Neural cell (in vitro differentiated cells): ENCODE data around the gene SLC5A5. TPM values are rescaled to one million over a fixed set of nuclear protein-coding genes. Genes with fewer than 3 reads are reported as not detected.
A peak's percentile ranks its signal among the peaks of the same experiment; 100 is the strongest.

Experiments used
- H2AFZ ChIP-seq: fragments of 200-600, 300-800 bp; sonication (generic), shearing (Covaris generic); 2 replicates; pipeline ENCODE4 v1.6.0; 2014; ENCODE audit warnings: low read depth, mild to moderate bottlenecking, antibody characterized with exemption, low read length, moderate library complexity
- H3F3A ChIP-seq: fragments of 200-600 bp; shearing (Covaris generic); 2 replicates; pipeline ENCODE4 v1.6.1; 2016; ENCODE audit warnings: mild to moderate bottlenecking, moderate library complexity, mixed read lengths, antibody characterized with exemption, low read length; ENCODE audit not compliant: insufficient read depth, poor library complexity, severe bottlenecking
- H3K27ac ChIP-seq: fragments of 200-600, 300-800 bp; sonication (generic), shearing (Covaris generic); 2 replicates; pipeline ENCODE4 v1.5.1; 2014; ENCODE audit warnings: mild to moderate bottlenecking, low read length, moderate library complexity
- H3K27me3 ChIP-seq: fragments of 300-800, 200-600 bp; sonication (generic), shearing (Covaris generic); 2 replicates; pipeline ENCODE4 v1.6.0; 2014; ENCODE audit warnings: mild to moderate bottlenecking, low read depth, low read length, moderate library complexity; ENCODE audit not compliant: insufficient read depth
- H3K36me3 ChIP-seq: fragments of 300-800, 200-600 bp; sonication (generic), shearing (Covaris generic); 2 replicates; pipeline ENCODE4 v1.5.1; 2014; ENCODE audit warnings: mild to moderate bottlenecking, antibody characterized with exemption, low read length, moderate library complexity; ENCODE audit not compliant: insufficient read depth
- H3K4me2 ChIP-seq: fragments of 300-800, 200-600 bp; sonication (generic), shearing (Covaris generic); 2 replicates; pipeline ENCODE4 v1.6.0; 2014; ENCODE audit warnings: mild to moderate bottlenecking, low read length
- H3K4me3 ChIP-seq: fragments of 300-800, 200-600 bp; sonication (generic), shearing (Covaris generic); 2 replicates; pipeline ENCODE4 v1.5.1; 2014; ENCODE audit warnings: mild to moderate bottlenecking, low read length, moderate library complexity
- H3K79me2 ChIP-seq: fragments of 200-600 bp; shearing (Covaris generic); replicated peaks from 2 replicates; pipeline ENCODE4 v1.6.0; 2014; ENCODE audit warnings: mild to moderate bottlenecking, low read length, moderate library complexity; ENCODE audit not compliant: insufficient read depth
- H3K9ac ChIP-seq: fragments of 300-800, 200-600 bp; sonication (generic), shearing (Covaris generic); 2 replicates; pipeline ENCODE4 v1.6.1; 2016; ENCODE audit warnings: mild to moderate bottlenecking, low read length, mixed read lengths
- H3K9me2 ChIP-seq: fragments of 200-600 bp; shearing (Covaris generic); 2 replicates; pipeline ENCODE4 v1.6.1; 2016; ENCODE audit warnings: mild to moderate bottlenecking, low read length, mixed read lengths; ENCODE audit not compliant: insufficient read depth
- H3K9me3 ChIP-seq: fragments of 200-600, 300-800 bp; sonication (generic), shearing (Covaris generic); 2 replicates; pipeline ENCODE4 v1.6.1; 2016; ENCODE audit warnings: mild to moderate bottlenecking, mixed run types, low read length, moderate library complexity, mixed read lengths
- H4K20me1 ChIP-seq: fragments of 200-600 bp; shearing (Covaris generic); 2 replicates; pipeline ENCODE4 v1.6.1; 2016; ENCODE audit warnings: mild to moderate bottlenecking, mixed run types; ENCODE audit not compliant: insufficient read depth
- CTCF ChIP-seq: fragments of 450-650 bp; IDR thresholded peaks from 2 replicates; pipeline ENCODE4 v1.5.1; 2014; ENCODE audit warnings: antibody characterized with exemption, mild to moderate bottlenecking, moderate library complexity; ENCODE audit not compliant: poor library complexity, severe bottlenecking
- EP300 ChIP-seq: fragments of 450-650 bp; conservative IDR thresholded peaks from 2 replicates; pipeline ENCODE4 v1.6.1; 2014; ENCODE audit warnings: antibody characterized with exemption, mild to moderate bottlenecking, moderate library complexity; ENCODE audit not compliant: poor library complexity, severe bottlenecking
- EZH2 ChIP-seq: fragments of 200-600, 300-800 bp; shearing (Covaris generic), sonication (generic); IDR thresholded peaks from 2 replicates; pipeline ENCODE4 v1.6.1; 2014; ENCODE audit warnings: antibody characterized with exemption, low read length, borderline replicate concordance, mild to moderate bottlenecking; ENCODE audit not compliant: insufficient read depth, poor library complexity, severe bottlenecking
- MXI1 ChIP-seq: fragments of 450-650 bp; conservative IDR thresholded peaks from 2 replicates; pipeline ENCODE4 v1.6.1; 2014; ENCODE audit warnings: antibody characterized with exemption, mild to moderate bottlenecking; ENCODE audit not compliant: poor library complexity, severe bottlenecking
- POLR2AphosphoS5 ChIP-seq: IDR thresholded peaks from 2 replicates; pipeline ENCODE4 v1.6.1; 2012
- REST ChIP-seq: IDR thresholded peaks from 2 replicates; pipeline ENCODE4 v1.6.1; 2012; ENCODE audit warnings: borderline replicate concordance
- SMC3 ChIP-seq: fragments of 450-650 bp; conservative IDR thresholded peaks from 2 replicates; pipeline ENCODE4 v1.6.1; 2014; ENCODE audit warnings: antibody characterized with exemption, mild to moderate bottlenecking, moderate library complexity; ENCODE audit not compliant: poor library complexity
- polyA plus RNA-seq: library from polyadenylated mRNA; depleted of rRNA; stranded (reverse); fragments of >200 nt; gene quantifications from 2 replicates; pipeline ENCODE4 v1.2.3, GENCODE V29; 2014

Gene SLC5A5
- polyA plus RNA-seq, 1 donor from 2014 or later = not detected

- Histone ChIP-seq H3K9me3 (no peaks in the 10 kb centered on the region), H3K79me2 (no peaks in the 10 kb centered on the region), H3K27me3 (no peaks in the 10 kb centered on the region), H3K9ac (peak within 1 kb of the TSS; percentile 48), H3K4me2 (no peak within 1 kb of the TSS), H3K36me3 (no peaks in the 10 kb centered on the region), H2AFZ (no peak within 1 kb of the TSS), H3K9me2 (no peaks in the 10 kb centered on the region), H4K20me1 (no peaks in the 10 kb centered on the region), H3K27ac (no peak within 1 kb of the TSS), H3F3A (no peaks in the 10 kb centered on the region), H3K4me3 (peak within 1 kb of the TSS; percentile 48)
- TF ChIP-seq CTCF (no peak), SMC3 (no peak), MXI1 (no peak), POLR2AphosphoS5 (no peak), EZH2 (no peak), EP300 (no peak), REST (no peak)
Measured at GRCh38 chr19:17847538-17848366, 24.0 kb upstream of the SLC5A5 start, which contains the start of gene JAK3. JAK3 (minus strand) TSS chr19:17847982; CDS start chr19:17844417, 3,565 bp downstream.

GRCh38 chr19:17848595-17849292 lies 23.0 kb upstream of the SLC5A5 start:
- no peaks in the 10 kb centered on the region for H3F3A ChIP-seq
- H3K4me2 ChIP-seq = no peak overlapping the region
- H4K20me1 ChIP-seq = no peaks in the 10 kb centered on the region
- H3K4me3 ChIP-seq = no peak overlapping the region
- H3K27me3 ChIP-seq = no peaks in the 10 kb centered on the region
- H2AFZ ChIP-seq = no peak overlapping the region
- TF ChIP-seq EZH2 = no peak
- TF ChIP-seq MXI1 = no peak
- no peaks in the 10 kb centered on the region for H3K9me3 ChIP-seq
- H3K9me2 ChIP-seq = no peaks in the 10 kb centered on the region
- no peaks in the 10 kb centered on the region for H3K36me3 ChIP-seq
- H3K79me2 ChIP-seq = no peaks in the 10 kb centered on the region
- no peak overlapping the region for H3K27ac ChIP-seq
- no peak overlapping the region for H3K9ac ChIP-seq
